HG02852 (cell line): ENCODE data around the gene RPS6KA4.

ENCODE experiments used
- ATAC-seq: cut with Tn5 transposase; IDR thresholded peaks from one replicate; pipeline ENCODE4 v1.9.1; 2021; ENCODE audit warnings: mild to moderate bottlenecking, moderate library complexity; ENCODE audit not compliant: unreplicated experiment

The RPS6KA4 gene

DNA sequence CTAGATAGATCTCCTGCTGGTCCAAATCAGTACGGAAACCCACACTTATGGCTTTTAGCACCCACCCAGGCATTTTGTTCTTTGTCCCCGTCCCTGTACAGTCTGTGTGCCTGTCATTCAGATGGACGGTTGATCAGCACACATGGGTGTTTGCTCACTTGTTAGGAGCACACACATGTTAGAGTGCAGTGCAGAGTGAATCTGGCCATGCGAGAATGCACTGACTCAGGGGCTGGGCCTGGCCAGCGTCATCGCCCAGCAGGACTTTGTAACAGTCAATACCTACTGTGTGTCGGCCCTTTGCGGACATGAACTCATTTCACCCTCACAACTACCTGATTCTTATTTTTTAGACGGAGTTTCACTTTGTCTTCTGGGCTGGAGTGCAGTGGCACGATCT is 3.4 kb downstream of the RPS6KA4 start:
- no peak for ATAC-seq

DNA sequence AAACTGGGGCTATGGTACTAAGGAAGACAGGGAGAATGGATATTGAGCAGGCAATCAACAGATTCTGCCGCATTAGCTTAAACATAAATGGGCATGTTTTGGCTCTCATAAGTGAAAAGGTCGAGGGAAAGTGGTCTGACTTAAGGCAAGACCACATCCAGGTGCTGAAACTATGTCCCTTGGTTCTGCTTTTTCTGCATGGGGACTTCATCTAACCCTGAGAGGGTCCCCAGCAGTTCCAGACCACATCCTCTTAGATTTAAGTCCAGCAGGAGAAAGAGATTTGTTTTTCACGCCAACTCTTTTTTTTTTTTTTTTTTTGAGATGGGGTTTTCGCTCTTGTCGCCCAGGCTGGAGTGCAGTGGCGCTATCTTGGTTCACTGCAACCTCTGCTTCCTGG is 5.5 kb downstream of the RPS6KA4 start:
- no peak for ATAC-seq

DNA sequence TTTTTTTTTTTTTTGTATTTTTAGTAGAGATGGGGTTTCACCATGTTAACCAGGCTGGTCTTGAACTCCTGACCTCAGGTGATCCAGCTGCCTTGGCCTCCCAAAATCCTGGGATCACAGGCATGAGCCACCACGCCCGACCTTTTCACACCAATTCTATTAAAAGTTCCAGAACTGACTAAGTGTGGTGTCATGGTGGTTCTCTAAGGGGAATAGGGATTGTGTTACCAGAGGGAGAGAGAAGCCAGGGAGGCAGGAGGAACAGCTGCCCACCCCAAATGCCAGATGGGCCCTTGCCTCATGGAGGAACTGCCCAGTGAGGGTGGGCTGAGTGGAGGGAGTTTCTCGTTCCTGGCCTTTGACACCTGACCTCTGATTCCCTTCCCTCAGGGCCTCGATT is 5.9 kb downstream of the RPS6KA4 start:
- no peak for ATAC-seq

DNA sequence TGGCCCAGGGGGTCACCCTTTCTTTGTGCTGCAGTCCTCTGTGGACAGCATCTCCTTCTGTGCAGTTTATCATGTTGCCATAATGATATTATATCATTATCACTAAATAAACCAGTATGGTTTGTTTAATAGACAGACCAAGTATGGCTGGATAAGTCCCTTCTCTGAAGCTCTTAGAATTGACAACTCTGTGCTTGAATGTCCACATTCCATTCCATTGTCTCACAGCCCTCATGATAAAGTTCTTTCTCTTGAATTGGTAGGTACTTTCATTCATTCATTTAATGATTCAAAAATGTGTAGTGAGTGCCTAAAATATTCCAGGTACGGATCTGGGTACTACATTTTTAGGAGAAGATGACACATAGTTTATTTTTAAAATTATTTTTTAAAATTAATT is 7.8 kb downstream of the RPS6KA4 start:
- ATAC-seq: no peak

DNA sequence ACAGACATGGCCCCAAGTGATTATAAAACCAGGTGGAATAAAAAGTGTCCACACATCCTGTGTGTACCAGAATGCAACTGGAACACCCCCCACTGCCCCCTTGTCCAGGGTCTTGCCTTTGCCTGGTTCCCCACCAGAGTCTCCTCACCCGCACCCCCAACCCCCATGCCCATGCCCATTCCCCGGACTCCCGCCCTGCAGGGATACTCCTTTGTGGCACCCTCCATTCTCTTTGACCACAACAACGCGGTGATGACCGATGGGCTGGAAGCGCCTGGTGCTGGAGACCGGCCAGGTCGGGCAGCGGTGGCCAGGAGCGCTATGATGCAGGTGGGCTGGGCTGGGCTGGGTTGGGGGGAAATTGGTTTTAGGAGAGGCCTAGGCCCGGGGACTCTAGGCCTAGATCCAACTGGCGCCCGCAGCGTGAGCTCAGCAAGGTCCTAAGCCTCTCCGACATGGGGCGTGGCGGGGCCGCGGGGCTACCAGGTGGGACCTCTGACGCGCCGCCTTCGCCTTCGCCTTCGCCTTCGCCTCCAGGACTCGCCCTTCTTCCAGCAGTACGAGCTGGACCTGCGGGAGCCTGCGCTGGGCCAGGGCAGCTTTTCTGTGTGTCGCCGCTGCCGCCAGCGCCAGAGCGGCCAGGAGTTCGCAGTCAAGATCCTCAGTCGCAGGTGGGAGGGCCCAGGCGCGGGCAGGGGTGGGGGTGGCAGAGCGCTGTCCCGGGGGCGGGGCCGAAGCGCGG is 9.1 kb downstream of the RPS6KA4 start:
- ATAC-seq: no peak

DNA sequence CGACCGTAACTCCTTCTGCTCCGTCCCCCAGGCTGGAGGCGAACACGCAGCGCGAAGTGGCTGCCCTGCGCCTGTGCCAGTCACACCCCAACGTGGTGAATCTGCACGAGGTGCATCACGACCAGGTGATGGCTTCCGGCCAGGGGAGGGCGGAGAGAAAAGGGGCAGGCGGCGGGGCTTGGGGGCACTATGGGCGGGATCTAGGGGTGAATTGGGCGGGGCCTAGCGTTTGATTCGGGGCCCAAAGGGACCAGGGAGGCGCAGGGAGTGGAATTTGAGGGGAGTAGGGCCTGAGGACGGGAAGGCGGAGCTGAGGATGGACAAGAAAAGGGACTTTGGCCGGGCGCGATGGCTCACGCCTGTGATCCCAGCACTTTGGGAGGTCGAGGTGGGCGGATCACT is 9.7 kb downstream of the RPS6KA4 start:
- no peak for ATAC-seq

DNA sequence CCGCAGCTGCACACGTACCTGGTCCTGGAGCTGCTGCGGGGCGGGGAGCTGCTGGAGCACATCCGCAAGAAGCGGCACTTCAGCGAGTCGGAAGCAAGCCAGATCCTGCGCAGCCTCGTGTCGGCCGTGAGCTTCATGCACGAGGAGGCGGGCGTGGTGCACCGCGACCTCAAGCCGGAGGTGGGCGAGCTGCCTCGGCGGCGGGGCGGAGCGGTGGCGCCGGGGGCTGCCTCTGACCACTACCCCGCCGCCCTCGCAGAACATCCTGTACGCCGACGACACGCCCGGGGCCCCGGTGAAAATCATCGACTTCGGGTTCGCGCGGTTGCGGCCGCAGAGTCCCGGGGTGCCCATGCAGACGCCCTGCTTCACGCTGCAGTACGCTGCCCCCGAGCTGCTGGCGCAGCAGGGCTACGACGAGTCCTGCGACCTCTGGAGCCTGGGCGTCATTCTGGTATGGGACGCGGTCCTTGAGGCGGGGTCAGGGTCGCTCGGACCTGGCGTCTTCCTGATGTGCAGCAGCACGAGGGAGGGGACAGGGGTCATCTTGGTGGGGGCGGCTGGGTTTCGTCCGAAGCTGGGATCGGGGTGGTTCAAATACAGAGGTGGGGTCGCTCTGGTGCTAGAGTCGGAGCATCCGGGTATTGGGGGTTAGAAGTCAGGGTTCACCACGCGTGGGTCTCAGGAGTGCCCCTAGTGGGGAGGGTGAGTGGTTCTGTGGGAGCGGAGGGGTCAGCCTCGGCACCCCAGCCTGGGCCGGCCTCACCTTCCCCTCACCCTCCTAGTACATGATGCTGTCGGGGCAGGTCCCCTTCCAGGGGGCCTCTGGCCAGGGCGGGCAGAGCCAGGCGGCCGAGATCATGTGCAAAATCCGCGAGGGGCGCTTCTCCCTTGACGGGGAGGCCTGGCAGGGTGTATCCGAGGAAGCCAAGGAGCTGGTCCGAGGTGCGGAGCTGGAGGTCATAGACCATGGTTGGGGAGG is 10.8 kb downstream of the RPS6KA4 start:
- no peak for ATAC-seq

DNA sequence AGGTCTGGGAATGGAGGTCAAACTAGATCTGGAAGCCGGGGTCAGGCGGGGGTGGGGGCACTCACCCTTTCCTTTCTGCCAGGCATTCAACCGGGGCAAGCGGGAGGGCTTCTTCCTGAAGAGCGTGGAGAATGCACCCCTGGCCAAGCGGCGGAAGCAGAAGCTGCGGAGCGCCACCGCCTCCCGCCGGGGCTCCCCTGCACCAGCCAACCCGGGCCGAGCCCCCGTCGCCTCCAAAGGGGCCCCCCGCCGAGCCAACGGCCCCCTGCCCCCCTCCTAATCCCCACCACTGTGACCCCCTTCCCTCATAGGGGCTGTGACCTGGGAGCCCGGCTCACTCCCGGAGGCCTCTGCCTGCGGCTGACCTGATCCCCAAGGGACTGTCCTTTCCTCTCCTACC is 12.2 kb downstream of the RPS6KA4 start:
- no peak for ATAC-seq

DNA sequence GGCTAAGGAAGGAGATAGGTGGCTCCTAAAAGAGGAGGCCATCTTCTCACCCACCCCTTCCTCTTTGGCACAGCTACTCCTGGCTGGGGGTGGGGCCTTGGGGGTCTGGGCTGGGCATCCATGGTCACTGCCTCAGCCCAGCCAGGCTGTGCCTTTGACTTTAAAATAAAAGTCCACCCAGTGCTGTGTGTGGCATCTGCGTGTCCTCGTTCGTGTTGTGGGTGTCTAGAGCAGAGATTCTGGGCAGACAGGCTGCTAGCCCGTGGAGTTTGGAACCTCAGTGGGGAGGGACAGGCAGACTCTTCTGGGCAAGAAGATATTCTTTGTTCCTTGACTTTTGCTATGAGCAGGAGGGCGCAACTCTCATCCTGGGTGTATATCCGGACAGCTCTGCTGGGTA is 13.1 kb downstream of the RPS6KA4 start:
- no peak for ATAC-seq

DNA sequence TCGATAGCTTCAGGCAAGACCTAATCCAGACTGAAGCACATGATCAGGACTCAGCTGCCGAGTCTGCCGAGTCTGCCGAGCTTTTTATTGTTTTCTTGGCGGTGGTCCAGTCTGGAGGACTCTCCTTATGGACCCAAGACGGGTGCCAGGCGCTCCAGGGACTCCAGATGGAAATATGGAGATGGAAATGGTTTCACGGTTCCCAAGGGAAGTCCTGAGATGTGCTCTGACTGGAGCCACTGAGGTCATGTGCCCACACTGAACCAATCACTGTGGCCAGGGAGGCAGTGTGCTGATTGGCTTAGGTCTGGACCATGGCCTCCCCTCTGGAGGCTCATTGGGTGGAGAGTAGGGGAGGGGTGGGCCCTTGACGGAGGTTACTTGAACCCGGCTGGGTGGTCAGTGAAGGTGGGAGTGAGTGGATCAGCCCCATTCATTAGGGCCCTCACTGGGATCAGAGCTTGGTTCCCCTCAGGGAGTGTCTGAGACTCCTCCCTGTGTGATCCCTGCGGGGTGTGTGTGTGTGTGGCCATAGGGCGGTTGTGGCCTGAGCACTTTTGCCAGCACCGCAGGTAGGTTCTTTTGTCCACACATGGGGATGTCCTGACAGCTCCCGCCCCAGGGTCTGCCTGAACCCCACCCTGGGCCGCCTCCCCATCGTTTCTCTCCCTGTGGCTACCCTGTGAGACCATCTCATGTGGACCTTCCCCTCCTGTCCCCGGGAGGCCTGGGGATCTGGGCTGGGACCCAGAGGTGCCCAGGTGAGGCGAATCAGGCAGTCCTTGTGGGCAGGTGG is 14.0 kb downstream of the RPS6KA4 start:
- ATAC-seq: no peak

DNA sequence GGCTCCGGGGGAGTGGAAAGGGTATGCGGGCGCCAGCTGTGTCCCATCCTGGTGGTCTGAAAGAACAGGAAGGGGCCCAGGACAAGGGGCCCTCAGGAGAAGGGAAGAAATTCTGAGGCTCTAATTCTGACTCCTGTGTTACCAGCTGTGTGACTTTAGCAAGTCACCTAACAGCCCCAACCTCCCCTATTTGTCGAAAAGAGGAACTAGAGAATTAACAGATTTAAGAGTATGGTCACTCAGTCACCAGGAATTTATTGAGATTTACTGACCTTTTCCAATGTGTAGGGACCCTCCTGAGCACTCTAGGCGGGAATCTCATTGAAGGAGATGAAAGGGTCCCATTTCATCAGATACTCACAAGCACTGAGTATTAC is 14.6 kb downstream of the RPS6KA4 start:
- no peak for ATAC-seq

DNA sequence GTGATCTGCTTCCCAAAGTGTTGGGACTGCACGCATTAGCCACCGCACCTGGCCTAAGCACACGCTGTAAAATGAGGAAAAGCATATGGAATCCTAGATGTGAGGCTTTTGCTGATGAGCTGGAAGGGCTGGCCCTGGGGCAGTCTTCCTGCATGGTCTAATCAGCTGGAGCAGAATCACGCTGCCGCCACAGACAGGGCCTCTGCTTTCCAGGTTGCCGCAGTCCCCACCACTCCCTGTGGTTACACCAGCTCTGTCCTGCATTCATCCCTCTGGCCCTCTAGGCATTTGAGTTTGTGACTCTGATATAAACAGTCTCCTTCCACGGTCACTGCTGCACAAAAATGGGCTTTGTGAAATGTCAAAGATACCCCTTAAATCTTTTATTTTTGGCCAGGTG is 17.1 kb downstream of the RPS6KA4 start:
- no peak for ATAC-seq

DNA sequence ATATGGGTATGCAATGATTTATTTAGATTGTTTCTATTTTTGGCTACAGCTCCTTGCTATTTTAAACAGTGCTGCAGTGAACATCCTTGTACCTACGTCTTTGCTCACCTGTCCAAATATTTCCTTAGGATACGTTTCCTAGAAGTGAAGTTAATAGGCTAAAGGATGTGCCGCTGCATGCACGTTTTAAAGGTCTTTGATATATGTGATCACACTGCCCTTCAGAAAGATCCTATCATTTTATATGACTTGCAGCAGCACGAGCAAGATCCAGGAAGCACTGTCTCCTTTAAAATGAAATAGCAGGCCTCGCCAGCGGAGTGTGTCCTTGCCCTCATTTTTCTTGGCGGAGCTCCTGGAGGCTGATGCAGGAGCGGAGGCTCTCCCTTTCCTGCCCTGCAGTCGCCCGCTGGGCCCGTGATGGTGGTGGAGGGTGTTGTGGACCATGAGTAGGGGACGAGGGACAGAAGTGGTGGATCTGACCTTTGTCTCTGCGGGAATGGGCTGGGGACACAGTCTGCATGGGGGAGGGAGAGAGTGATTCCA is 19.4 kb downstream of the RPS6KA4 start:
- ATAC-seq: no peak

DNA sequence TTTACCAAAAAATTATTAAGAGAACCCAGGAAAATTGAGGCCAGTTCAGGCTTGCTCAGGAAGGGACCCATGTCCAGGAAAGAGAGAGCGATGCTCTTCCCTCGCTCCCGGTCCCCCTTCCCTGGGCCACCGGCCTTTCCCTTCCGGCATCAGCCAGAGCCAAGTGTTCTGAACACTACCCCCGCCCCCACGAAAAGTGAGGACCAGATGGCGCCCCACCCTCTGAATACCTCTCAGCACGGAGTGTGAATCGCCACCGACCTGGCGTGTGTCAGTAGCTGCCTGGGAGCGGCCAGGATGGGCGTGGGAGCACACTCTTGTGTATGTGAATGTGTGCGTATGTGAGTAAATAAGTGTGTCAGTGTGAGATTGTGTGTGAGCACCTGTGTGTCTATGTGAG is 20.2 kb downstream of the RPS6KA4 start:
- no peak for ATAC-seq

DNA sequence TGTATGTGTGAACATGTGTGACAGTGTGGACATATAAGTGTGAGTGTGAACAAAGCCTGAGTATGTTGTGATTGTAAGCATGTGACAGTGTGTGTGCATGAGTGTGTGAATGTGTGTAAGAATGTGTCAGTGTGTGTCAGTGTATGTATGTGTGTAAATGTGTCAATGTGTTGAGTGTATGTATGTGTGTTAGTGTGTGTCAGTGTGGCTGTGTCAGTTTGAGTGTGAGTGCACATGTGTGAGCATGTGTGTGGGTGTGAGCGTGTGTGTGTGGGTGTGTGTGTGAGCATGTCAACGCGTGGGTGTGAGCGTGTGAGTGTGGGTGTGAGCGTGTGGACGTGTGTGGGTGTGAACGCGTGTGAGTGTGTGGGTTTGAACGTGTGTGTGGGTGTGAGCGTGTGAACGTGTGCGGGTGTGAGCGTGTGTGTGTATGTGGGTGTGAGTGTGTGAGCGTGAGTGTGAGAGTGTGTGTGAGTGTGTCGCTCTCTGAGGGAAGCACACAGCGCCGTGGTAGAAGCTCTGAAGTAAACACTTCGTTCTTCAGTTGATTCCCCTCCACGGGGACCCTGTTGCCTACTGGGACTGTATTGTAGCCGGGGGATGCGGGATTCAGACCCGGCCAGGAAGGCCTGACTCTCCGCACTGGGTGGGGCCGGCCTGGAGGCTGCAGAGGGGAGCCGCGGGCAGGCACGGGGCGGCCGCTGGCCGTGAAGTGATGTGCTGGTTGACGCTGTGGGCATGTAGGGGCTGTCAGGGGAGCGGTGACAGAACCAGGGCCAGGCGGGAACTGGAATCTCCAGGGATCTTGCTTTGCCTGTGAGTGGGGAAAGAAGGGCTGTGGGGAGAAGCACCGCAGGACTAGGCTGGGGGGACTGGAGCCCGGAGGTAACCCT is 21.1 kb downstream of the RPS6KA4 start:
- no peak for ATAC-seq

DNA sequence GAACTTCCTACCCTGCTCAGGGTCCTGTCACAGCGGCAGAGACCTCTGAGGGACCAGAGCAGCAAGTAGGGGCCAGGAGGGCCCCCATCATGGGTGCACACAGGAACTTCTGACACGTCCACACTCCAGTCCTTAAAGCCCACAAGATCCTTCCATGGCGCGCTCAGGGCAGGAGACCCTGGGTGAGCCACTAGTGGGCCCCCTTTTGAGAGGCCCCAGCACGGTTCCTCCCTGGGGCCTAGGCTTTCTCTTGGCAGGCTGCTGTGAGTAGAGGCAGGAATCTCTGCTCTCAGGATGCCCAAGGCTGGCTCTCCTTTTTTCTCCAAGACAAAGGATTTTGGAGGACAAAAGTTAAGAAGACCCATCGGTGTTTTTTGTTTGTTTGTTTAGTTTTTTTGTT is 22.4 kb downstream of the RPS6KA4 start:
- ATAC-seq: no peak

DNA sequence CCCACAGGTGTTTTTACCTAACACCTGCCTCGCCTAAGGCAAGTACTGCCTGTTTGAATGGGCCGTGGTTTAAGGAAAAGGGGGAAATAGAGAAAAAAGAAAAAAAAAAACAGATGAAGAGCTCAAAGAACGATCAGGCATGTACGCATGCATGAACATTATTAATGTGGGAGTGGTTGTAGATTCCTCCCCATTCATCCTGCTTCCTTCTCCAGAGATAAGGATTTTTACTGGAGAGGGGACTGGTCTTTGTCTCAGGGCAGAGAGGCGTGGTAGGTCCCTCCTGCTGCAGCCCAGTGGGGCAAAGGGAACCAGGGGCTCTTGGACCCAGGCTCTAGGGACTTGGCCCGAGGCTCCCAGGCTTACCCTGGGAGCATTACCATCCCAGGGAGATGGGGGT is 23.1 kb downstream of the RPS6KA4 start:
- ATAC-seq: no peak

DNA sequence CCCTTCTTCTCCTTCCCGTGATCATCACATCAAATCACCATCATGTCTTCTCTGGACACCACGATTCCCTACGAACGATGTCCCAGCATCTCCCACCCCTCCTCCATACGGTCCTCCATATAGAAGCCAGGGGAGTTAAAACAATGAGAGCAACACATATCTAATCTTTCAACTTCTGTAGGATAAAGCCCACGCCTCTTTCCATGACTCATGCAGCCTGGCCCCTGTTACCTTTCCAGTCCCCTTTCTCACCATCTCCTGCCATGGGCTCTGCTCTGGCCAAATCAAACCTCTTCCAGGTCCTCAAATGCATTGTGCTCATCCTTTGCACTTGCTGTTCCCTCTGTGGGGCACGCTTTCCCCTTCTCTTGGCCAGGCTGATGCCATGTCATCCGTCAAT is 23.6 kb downstream of the RPS6KA4 start:
- ATAC-seq: no peak

DNA sequence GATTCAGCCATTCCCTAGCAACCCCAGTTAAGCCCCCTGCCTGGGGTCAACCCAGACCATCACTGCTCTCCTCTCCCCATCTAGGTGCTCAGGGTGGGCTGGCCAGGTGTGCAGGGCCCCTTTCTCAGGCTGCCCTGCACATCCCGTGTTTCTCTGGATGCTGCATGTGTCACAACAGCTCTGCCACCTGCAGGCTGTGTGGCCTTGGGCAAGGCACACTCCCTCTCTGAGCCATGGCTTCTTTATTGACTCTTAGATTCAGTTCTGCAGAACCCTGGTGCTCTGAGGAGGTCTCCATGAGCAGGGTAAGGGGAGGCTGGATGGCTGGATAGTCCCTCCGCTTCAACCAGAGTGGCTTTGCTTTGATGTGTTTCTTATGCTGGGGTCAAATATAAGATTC is 24.6 kb downstream of the RPS6KA4 start:
- ATAC-seq: no peak
